Skeletal muscle tissue (tissue), 4 donors: Measurements from ENCODE around the gene PRKD2. TPM values are rescaled to one million over a fixed set of nuclear protein-coding genes. Genes with fewer than 3 reads are reported as not detected.
A peak's percentile ranks its signal among the peaks of the same experiment; 100 is the strongest.
"Not testable (repeated sequence)": the region's sequence is repeated elsewhere in the genome, so short reads cannot be mapped to it uniquely, and the experiment has no call there.

Source experiments
- H3K27ac ChIP-seq: one replicate; pipeline ENCODE4 v1.7.0; 2013; ENCODE audit warnings: mild to moderate bottlenecking, low read depth, low read length, inconsistent platforms
- H3K27me3 ChIP-seq, 3 donors: one replicate each; pipeline ENCODE4 v1.7.0; 2013; ENCODE audit warnings: low read length in 3 of 3; ENCODE audit not compliant: control insufficient read depth in 3 of 3, insufficient read depth in 3 of 3
- H3K36me3 ChIP-seq, 3 donors: one replicate each; pipeline ENCODE4 v1.7.0; 2013; ENCODE audit warnings: low read length in 3 of 3; ENCODE audit not compliant: control insufficient read depth in 3 of 3, insufficient read depth in 3 of 3
- H3K4me1 ChIP-seq, 3 donors: one replicate each; pipeline ENCODE4 v1.7.0; 2013; ENCODE audit warnings: low read length in 3 of 3, mild to moderate bottlenecking in 3 of 3; ENCODE audit not compliant: control insufficient read depth in 3 of 3, insufficient read depth in 3 of 3
- H3K4me3 ChIP-seq, 3 donors: one replicate each; pipeline ENCODE4 v1.7.0; 2013; ENCODE audit warnings: low read length in 3 of 3
- H3K9ac ChIP-seq, 3 donors: one replicate each; pipeline ENCODE4 v1.7.0; 2013; ENCODE audit warnings: low read length in 3 of 3, mild to moderate bottlenecking in 3 of 3, moderate library complexity in 2 of 3, low read depth in 1 of 3
- H3K9me3 ChIP-seq, 3 donors: one replicate each; pipeline ENCODE4 v1.7.0; 2013; ENCODE audit warnings: low read length in 3 of 3; ENCODE audit not compliant: control insufficient read depth in 3 of 3
- total RNA-seq: library from RNA; depleted of rRNA; stranded (reverse); fragments of >200 nt; gene quantifications from one replicate; pipeline ENCODE4 v1.2.3, GENCODE V29; 2014
- donor health status: Osteomylitis.

PRKD2 gene
- total RNA-seq, 1 donor from 2014 or later = 13.6 TPM

- Histone ChIP-seq H3K27ac (peak overlapping the region; percentile 64), H3K4me1 (peaks cover 19 to 32% (median 31%) of the 10 kb centered on the region in 3 donors), H3K27me3 (no peaks in the 10 kb centered on the region), H3K36me3 (peaks cover 0 to 2% (median under 1%) of the 10 kb centered on the region in 3 donors), H3K4me3 (peak overlapping the region; percentile 71 to 82 (median 76)), H3K9ac (peak overlapping the region; percentile 60 to 70 (median 61)), H3K9me3 (no peaks in the 10 kb centered on the region)
Observed at GRCh38 chr19:46713781-46714443, 3.0 kb downstream of the PRKD2 start.

- H3K27me3 ChIP-seq, H3K27ac ChIP-seq, H3K4me3 ChIP-seq, H3K9ac ChIP-seq, H3K9me3 ChIP-seq, H3K36me3 ChIP-seq: not testable (repeated sequence)
- peaks cover 17 to 22% (median 21%) of the 10 kb centered on the region in 3 donors for H3K4me1 ChIP-seq
Observed at GRCh38 chr19:46712768-46713338, 4.1 kb downstream of the PRKD2 start.

- H3K4me3 ChIP-seq = no peak overlapping the region
- H3K9me3 ChIP-seq = no peaks in the 10 kb centered on the region
- no peak overlapping the region for H3K9ac ChIP-seq
- H3K27ac ChIP-seq = no peak overlapping the region
- H3K36me3 ChIP-seq = peaks cover 0 to 2% (median 0%) of the 10 kb centered on the region in 3 donors
- H3K27me3 ChIP-seq = no peaks in the 10 kb centered on the region
- peaks cover 12 to 13% (median 12%) of the 10 kb centered on the region in 3 donors for H3K4me1 ChIP-seq
Observed at GRCh38 chr19:46710687-46711086, 6.2 kb downstream of the PRKD2 start.

- Histone ChIP-seq H3K4me3 (no peak overlapping the region), H3K9ac (no peak overlapping the region), H3K9me3 (no peaks in the 10 kb centered on the region), H3K4me1 (no peaks in the 10 kb centered on the region), H3K27me3 (no peaks in the 10 kb centered on the region), H3K36me3 (peaks cover 19 to 28% (median 20%) of the 10 kb centered on the region in 3 donors), H3K27ac (no peak overlapping the region)
Observed at GRCh38 chr19:46704379-46705076, 12.4 kb downstream of the PRKD2 start.

GRCh38 chr19:46700704-46701103 is 16.2 kb downstream of the PRKD2 start:
- Histone ChIP-seq H3K4me1 (peaks cover 0 to 6% (median 6%) of the 10 kb centered on the region in 3 donors), H3K27ac (no peak overlapping the region), H3K9me3 (no peaks in the 10 kb centered on the region), H3K27me3 (no peaks in the 10 kb centered on the region), H3K9ac (no peak overlapping the region), H3K36me3 (peaks cover 29 to 41% (median 31%) of the 10 kb centered on the region in 3 donors), H3K4me3 (no peak overlapping the region)

GRCh38 chr19:46698395-46699321 is 18.3 kb downstream of the PRKD2 start:
- H3K4me3 ChIP-seq = no peak overlapping the region
- no peaks in the 10 kb centered on the region for H3K9me3 ChIP-seq
- H3K9ac ChIP-seq = no peak overlapping the region
- H3K27ac ChIP-seq = no peak overlapping the region
- no peaks in the 10 kb centered on the region for H3K27me3 ChIP-seq
- peaks cover 30 to 40% (median 37%) of the 10 kb centered on the region in 3 donors for H3K36me3 ChIP-seq
- peaks cover 0 to 6% (median 6%) of the 10 kb centered on the region in 3 donors for H3K4me1 ChIP-seq

- peak overlapping the region in 1 of 3 donors; percentile 33 for H3K9ac ChIP-seq
- H3K27ac ChIP-seq = no peak overlapping the region
- no peaks in the 10 kb centered on the region for H3K27me3 ChIP-seq
- peak overlapping the region in 1 of 3 donors; percentile 60 for H3K4me3 ChIP-seq
- peaks cover 38 to 46% (median 44%) of the 10 kb centered on the region in 3 donors for H3K36me3 ChIP-seq
- H3K9me3 ChIP-seq = no peaks in the 10 kb centered on the region
- H3K4me1 ChIP-seq = peaks cover 0 to 6% (median 6%) of the 10 kb centered on the region in 3 donors
Observed at GRCh38 chr19:46697204-46697960, 19.5 kb downstream of the PRKD2 start.

- Histone ChIP-seq H3K9ac (no peak overlapping the region), H3K27me3 (no peaks in the 10 kb centered on the region), H3K36me3 (peaks cover 44 to 51% (median 47%) of the 10 kb centered on the region in 3 donors), H3K27ac (no peak overlapping the region), H3K4me3 (peak overlapping the region in 1 of 3 donors; percentile 13), H3K4me1 (peaks cover 0 to 6% (median 6%) of the 10 kb centered on the region in 3 donors), H3K9me3 (no peaks in the 10 kb centered on the region)
Observed at GRCh38 chr19:46696866-46697203, 20.1 kb downstream of the PRKD2 start.

GRCh38 chr19:46696052-46696451 is 20.9 kb downstream of the PRKD2 start:
- Histone ChIP-seq H3K36me3 (peaks cover 47 to 54% (median 51%) of the 10 kb centered on the region in 3 donors), H3K27ac (no peak overlapping the region), H3K4me3 (no peak overlapping the region), H3K27me3 (no peaks in the 10 kb centered on the region), H3K4me1 (peaks cover 0 to 6% (median 6%) of the 10 kb centered on the region in 3 donors), H3K9me3 (no peaks in the 10 kb centered on the region), H3K9ac (no peak overlapping the region)
